WTC11 (cell line): ENCODE data around the gene OR6J1.

Experiments used
- ATF2 ChIP-seq: sonication (generic); formaldehyde crosslinking; IDR thresholded peaks from 2 replicates; pipeline ENCODE4 v1.8.1; 2022; ENCODE audit warnings: low read depth, missing genetic modification reagents, borderline replicate concordance
- ATF6 ChIP-seq: sonication (generic); formaldehyde crosslinking; IDR thresholded peaks from 2 replicates; pipeline ENCODE4 v1.8.1; 2023; ENCODE audit warnings: mild to moderate bottlenecking, missing genetic modification reagents
- CBFB ChIP-seq: sonication (generic); formaldehyde crosslinking; IDR thresholded peaks from 2 replicates; pipeline ENCODE4 v1.8.1; 2022; ENCODE audit warnings: mild to moderate bottlenecking, low read depth, missing genetic modification reagents
- CREB1 ChIP-seq: sonication (generic); formaldehyde crosslinking; IDR thresholded peaks from 2 replicates; pipeline ENCODE4 v1.8.0; 2023; ENCODE audit warnings: mild to moderate bottlenecking, missing genetic modification reagents
- ELF4 ChIP-seq: sonication (generic); formaldehyde crosslinking; IDR thresholded peaks from 2 replicates; pipeline ENCODE4 v1.8.1; 2022; ENCODE audit warnings: low read depth, mild to moderate bottlenecking, moderate library complexity, missing genetic modification reagents
- FOXJ3 ChIP-seq: sonication (generic); formaldehyde crosslinking; IDR thresholded peaks from 2 replicates; pipeline ENCODE4 v1.9.0; 2021; ENCODE audit warnings: missing genetic modification reagents, mild to moderate bottlenecking, borderline replicate concordance
- FOXP1 ChIP-seq: sonication (generic); formaldehyde crosslinking; IDR thresholded peaks from 2 replicates; pipeline ENCODE4 v1.8.0; 2022; ENCODE audit warnings: missing genetic modification reagents, mild to moderate bottlenecking, moderate library complexity, borderline replicate concordance
- FOXP4 ChIP-seq: sonication (generic); formaldehyde crosslinking; IDR thresholded peaks from 2 replicates; pipeline ENCODE4 v1.8.0; 2022; ENCODE audit warnings: mild to moderate bottlenecking, missing genetic modification reagents
- IRF2 ChIP-seq: sonication (generic); formaldehyde crosslinking; IDR thresholded peaks from 2 replicates; pipeline ENCODE4 v1.8.0; 2022; ENCODE audit warnings: low read depth, missing genetic modification reagents, borderline replicate concordance
- NFE2L1 ChIP-seq: sonication (generic); formaldehyde crosslinking; IDR thresholded peaks from 2 replicates; pipeline ENCODE4 v1.8.1; 2023; ENCODE audit warnings: missing genetic modification reagents
- TCF7 ChIP-seq: sonication (generic); formaldehyde crosslinking; IDR thresholded peaks from 2 replicates; pipeline ENCODE4 v1.8.0; 2022; ENCODE audit warnings: mild to moderate bottlenecking, low read depth, missing genetic modification reagents, moderate library complexity
- TF ChIP-seq, protein P1 (sequence below): fragments of 200-600 bp; IDR thresholded peaks from 2 replicates; pipeline ENCODE4 v1.8.0; 2022; ENCODE audit warnings: antibody characterized with exemption

GRCh38 chr14:22640192-22640591 lies 4.0 kb downstream of the OR6J1 start:
- TF ChIP-seq FOXJ3 (CRISPR knock-in tag): no peak
- TF ChIP-seq, protein P1, sequence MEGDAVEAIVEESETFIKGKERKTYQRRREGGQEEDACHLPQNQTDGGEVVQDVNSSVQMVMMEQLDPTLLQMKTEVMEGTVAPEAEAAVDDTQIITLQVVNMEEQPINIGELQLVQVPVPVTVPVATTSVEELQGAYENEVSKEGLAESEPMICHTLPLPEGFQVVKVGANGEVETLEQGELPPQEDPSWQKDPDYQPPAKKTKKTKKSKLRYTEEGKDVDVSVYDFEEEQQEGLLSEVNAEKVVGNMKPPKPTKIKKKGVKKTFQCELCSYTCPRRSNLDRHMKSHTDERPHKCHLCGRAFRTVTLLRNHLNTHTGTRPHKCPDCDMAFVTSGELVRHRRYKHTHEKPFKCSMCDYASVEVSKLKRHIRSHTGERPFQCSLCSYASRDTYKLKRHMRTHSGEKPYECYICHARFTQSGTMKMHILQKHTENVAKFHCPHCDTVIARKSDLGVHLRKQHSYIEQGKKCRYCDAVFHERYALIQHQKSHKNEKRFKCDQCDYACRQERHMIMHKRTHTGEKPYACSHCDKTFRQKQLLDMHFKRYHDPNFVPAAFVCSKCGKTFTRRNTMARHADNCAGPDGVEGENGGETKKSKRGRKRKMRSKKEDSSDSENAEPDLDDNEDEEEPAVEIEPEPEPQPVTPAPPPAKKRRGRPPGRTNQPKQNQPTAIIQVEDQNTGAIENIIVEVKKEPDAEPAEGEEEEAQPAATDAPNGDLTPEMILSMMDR: no peak
- no peak for TF ChIP-seq CBFB
- TF ChIP-seq FOXP1 (CRISPR knock-in tag): no peak
- TF ChIP-seq NFE2L1: no peak
- TF ChIP-seq ATF6 (CRISPR knock-in tag): no peak
- no peak for TF ChIP-seq ELF4
- TF ChIP-seq FOXP4: no peak
- no peak for TF ChIP-seq ATF2 (CRISPR knock-in tag)
- TF ChIP-seq IRF2 (CRISPR knock-in tag): no peak
- no peak for TF ChIP-seq TCF7 (CRISPR knock-in tag)
- TF ChIP-seq CREB1 (CRISPR knock-in tag): no peak
